Astrocyte of the cerebellum (primary cell): ENCODE measurements around the gene STX16.

Experiments
- DNase-seq: peaks from one replicate; pipeline ENCODE4 v3.0.0-alpha.2; 2011; ENCODE audit warnings: low read depth
- H3K4me3 ChIP-seq: 2 replicates; pipeline ENCODE4 v1.5.1; 2011; ENCODE audit warnings: mild to moderate bottlenecking, low read depth, low read length, moderate library complexity
- CTCF ChIP-seq: IDR thresholded peaks from 2 replicates; pipeline ENCODE4 v1.5.1; 2012; ENCODE audit warnings: low read length, low read depth, moderate library complexity, mild to moderate bottlenecking; ENCODE audit errors: missing control alignments
- in situ Hi-C: cut with HindIII; loops from 2 replicates; pipeline ENCODE4 v1.10.0; 2017; ENCODE audit warnings: low sequenced_read_pairs

Gene STX16

GRCh38 chr20:58658760-58659159 is 7.7 kb downstream of the STX16 start:
- in situ Hi-C loops = no loop called here
- H3K4me3 ChIP-seq = no peak overlapping the region
- no peak for DNase-seq
- TF ChIP-seq CTCF = no peak

GRCh38 chr20:58659841-58660240 is 8.8 kb downstream of the STX16 start:
- TF ChIP-seq CTCF = no peak
- no peak for DNase-seq
- H3K4me3 ChIP-seq = no peak overlapping the region
- in situ Hi-C loops = no loop called here

GRCh38 chr20:58660855-58661597 is 9.9 kb downstream of the STX16 start:
- no peak overlapping the region for H3K4me3 ChIP-seq
- no peak for DNase-seq

GRCh38 chr20:58661598-58662473 is 10.8 kb downstream of the STX16 start:
- no peak overlapping the region for H3K4me3 ChIP-seq
- no peak for DNase-seq
- no peak for TF ChIP-seq CTCF
- in situ Hi-C loops = no loop called here

More at GRCh38 chr20:58660855-58661597, 9.9 kb downstream of the STX16 start:
- TF ChIP-seq CTCF = no peak
- in situ Hi-C loops = no loop called here

GRCh38 chr20:58664331-58664730 is 13.2 kb downstream of the STX16 start:
- H3K4me3 ChIP-seq = no peak overlapping the region
- in situ Hi-C loops = no loop called here
- no peak for DNase-seq
- no peak for TF ChIP-seq CTCF

GRCh38 chr20:58664883-58665282 is 13.8 kb downstream of the STX16 start:
- DNase-seq = no peak
- in situ Hi-C loops = no loop called here
- TF ChIP-seq CTCF = no peak
- no peak overlapping the region for H3K4me3 ChIP-seq
